Lower leg skin (tissue), 3 donors: ENCODE results near the gene TFPI.

Experiments used
- CTCF ChIP-seq, 3 donors: fragments of 450-650 bp; IDR thresholded peaks; one replicate each; pipeline ENCODE4 v1.5.1; 2016; ENCODE audit warnings: antibody characterized with exemption in 3 of 3, mild to moderate bottlenecking in 3 of 3, moderate library complexity in 2 of 3
- POLR2A ChIP-seq, 2 donors: fragments of 450-650 bp; IDR thresholded peaks; one replicate each; pipeline ENCODE4 v1.6.1; 2016 to 2017; ENCODE audit warnings: antibody characterized with exemption in 2 of 2, mild to moderate bottlenecking in 1 of 2, moderate library complexity in 1 of 2

- TF ChIP-seq CTCF (IDR thresholded peaks at IDR 0.05) (no peak), POLR2A (IDR thresholded peaks at IDR 0.05) (no peak)
Measured at GRCh38 chr2:187500585-187501359, 53.5 kb downstream of the TFPI start.
